Mesothelial cell of epicardium (in vitro differentiated cells): ENCODE results near the gene ZNF385D. TPM values are rescaled to one million over a fixed set of nuclear protein-coding genes. Genes with fewer than 3 reads are reported as not detected.

Experiments used
- DNase-seq, 2 experiments: peaks; one replicate each; pipeline ENCODE4 v3.0.0; 2021; ENCODE audit warnings: low spot score in 2 of 2; ENCODE audit not compliant: unreplicated experiment in 2 of 2
- H3K27ac Mint-ChIP-seq: 2 replicates; pipeline ENCODE4 v1.8.0; 2021; ENCODE audit warnings: mixed read lengths
- H3K27me3 Mint-ChIP-seq: 2 replicates; pipeline ENCODE4 v1.8.0; 2021; ENCODE audit warnings: low read depth, mixed read lengths
- H3K36me3 Mint-ChIP-seq: 2 replicates; pipeline ENCODE4 v1.8.0; 2021; ENCODE audit warnings: mixed read lengths
- H3K4me1 Mint-ChIP-seq: 2 replicates; pipeline ENCODE4 v1.8.0; 2021; ENCODE audit warnings: mixed read lengths
- H3K4me3 Mint-ChIP-seq: 2 replicates; pipeline ENCODE4 v1.8.0; 2021; ENCODE audit warnings: mild to moderate bottlenecking, moderate library complexity, mixed read lengths
- H3K9me3 Mint-ChIP-seq: 2 replicates; pipeline ENCODE4 v1.8.0; 2021; ENCODE audit warnings: mixed read lengths
- total RNA-seq: library from RNA; stranded (reverse); gene quantifications from 3 replicates; pipeline ENCODE4 v1.2.1, GENCODE V29; 2021
- TF ChIP-seq, protein P1 (sequence below): fragments of 200-600 bp; sonication (generic); IDR thresholded peaks from one replicate; pipeline ENCODE4 v1.5.0; 2021; ENCODE audit warnings: antibody characterized with exemption; ENCODE audit not compliant: unreplicated experiment

Gene ZNF385D
- total RNA-seq, 1 donor from 2014 or later = 3.7 TPM

- Mint-ChIP-seq H3K4me1 (peaks cover 4% of the 10 kb centered on the region), H3K9me3 (no peaks in the 10 kb centered on the region), H3K36me3 (no peaks in the 10 kb centered on the region), H3K27me3 (no peaks in the 10 kb centered on the region), H3K4me3 (no peak overlapping the region), H3K27ac (no peak overlapping the region)
- TF ChIP-seq, protein P1, sequence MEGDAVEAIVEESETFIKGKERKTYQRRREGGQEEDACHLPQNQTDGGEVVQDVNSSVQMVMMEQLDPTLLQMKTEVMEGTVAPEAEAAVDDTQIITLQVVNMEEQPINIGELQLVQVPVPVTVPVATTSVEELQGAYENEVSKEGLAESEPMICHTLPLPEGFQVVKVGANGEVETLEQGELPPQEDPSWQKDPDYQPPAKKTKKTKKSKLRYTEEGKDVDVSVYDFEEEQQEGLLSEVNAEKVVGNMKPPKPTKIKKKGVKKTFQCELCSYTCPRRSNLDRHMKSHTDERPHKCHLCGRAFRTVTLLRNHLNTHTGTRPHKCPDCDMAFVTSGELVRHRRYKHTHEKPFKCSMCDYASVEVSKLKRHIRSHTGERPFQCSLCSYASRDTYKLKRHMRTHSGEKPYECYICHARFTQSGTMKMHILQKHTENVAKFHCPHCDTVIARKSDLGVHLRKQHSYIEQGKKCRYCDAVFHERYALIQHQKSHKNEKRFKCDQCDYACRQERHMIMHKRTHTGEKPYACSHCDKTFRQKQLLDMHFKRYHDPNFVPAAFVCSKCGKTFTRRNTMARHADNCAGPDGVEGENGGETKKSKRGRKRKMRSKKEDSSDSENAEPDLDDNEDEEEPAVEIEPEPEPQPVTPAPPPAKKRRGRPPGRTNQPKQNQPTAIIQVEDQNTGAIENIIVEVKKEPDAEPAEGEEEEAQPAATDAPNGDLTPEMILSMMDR = no peak
- DNase-seq = no peak
Observed at GRCh38 chr3:21542656-21543379, 208.2 kb downstream of the ZNF385D start.

DNA sequence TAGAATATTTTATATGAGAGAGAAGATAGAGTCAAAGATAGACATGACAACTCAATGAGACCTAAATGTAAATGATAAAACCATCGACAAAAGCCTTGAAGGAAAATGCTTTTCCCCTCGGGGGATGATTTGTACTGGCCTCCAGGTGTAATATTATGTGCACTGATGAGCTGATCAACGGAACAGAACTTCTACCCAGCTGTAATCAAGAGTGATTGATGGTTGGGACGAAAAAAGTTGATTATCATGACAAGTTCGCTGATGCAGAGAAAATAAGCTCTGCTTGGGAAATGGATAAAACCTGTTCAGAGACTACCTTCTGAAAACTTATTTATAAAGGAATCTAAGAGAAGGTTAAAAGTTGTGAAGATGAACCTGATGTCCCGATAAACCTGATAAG, 210.7 kb downstream of the ZNF385D start:
- Mint-ChIP-seq H3K4me1 (peaks cover 5% of the 10 kb centered on the region), H3K27me3 (no peaks in the 10 kb centered on the region), H3K4me3 (no peak overlapping the region), H3K9me3 (no peaks in the 10 kb centered on the region), H3K27ac (no peak overlapping the region), H3K36me3 (no peaks in the 10 kb centered on the region)
- TF ChIP-seq, protein P1 = no peak
- no peak for DNase-seq

DNA sequence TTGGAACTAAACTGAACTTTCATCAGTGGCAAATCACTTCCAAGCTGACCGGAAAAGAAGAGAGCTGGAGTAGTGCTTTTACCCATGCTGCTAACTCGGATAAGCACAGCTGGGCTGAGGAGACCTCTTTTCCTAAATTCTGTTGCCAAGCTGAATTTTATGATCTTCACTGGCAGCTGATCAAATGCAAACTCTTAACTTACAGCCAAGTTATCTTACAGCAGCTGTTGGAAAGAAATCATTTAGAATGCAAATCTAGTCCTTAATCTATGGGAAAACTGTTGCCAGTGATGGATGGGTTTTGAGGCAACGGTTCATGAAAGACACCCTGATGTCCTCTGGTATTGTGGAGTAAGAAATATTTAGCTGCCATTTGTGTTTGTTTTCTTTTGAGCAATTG, 216.5 kb downstream of the ZNF385D start:
- Mint-ChIP-seq H3K4me1 (peaks cover 10% of the 10 kb centered on the region), H3K27me3 (peaks cover 10% of the 10 kb centered on the region), H3K27ac (no peak overlapping the region), H3K4me3 (no peak overlapping the region), H3K9me3 (no peaks in the 10 kb centered on the region), H3K36me3 (no peaks in the 10 kb centered on the region)
- DNase-seq = no peak
- TF ChIP-seq, protein P1 = no peak

GRCh38 chr3:21533002-21533401, 218.0 kb downstream of the ZNF385D start:
- TF ChIP-seq, protein P1 = no peak

DNA sequence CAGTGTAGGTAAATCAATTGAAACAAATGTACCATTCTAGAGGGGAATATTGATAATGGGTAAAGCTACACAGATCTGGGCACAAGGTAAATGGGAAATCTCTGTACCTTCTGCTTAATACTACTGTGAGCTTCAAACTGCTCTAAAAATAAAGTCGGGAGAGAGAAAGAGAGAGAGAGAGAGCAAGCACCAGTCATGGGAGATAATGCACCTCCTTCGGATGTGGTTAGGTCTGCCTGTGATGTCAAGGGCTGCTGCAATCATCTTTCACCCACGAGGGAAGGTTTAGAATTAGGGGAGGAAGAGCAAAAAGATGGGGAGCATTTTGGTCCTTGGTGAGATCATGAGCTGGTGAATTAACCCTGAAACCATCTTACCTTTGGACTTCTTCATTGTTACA, 219.1 kb downstream of the ZNF385D start:
- DNase-seq = no peak
- H3K4me3 Mint-ChIP-seq = no peak overlapping the region
- peaks cover 10% of the 10 kb centered on the region for H3K27me3 Mint-ChIP-seq
- H3K36me3 Mint-ChIP-seq = no peaks in the 10 kb centered on the region
- H3K9me3 Mint-ChIP-seq = no peaks in the 10 kb centered on the region
- H3K4me1 Mint-ChIP-seq = peaks cover 14% of the 10 kb centered on the region
- H3K27ac Mint-ChIP-seq = no peak overlapping the region
- TF ChIP-seq, protein P1 = no peak

More at GRCh38 chr3:21533002-21533401, 218.0 kb downstream of the ZNF385D start:
- no peaks in the 10 kb centered on the region for H3K9me3 Mint-ChIP-seq
- H3K36me3 Mint-ChIP-seq = no peaks in the 10 kb centered on the region
- no peak overlapping the region for H3K4me3 Mint-ChIP-seq
- H3K4me1 Mint-ChIP-seq = peaks cover 14% of the 10 kb centered on the region
- DNase-seq = no peak
- no peak overlapping the region for H3K27ac Mint-ChIP-seq
- H3K27me3 Mint-ChIP-seq = peaks cover 10% of the 10 kb centered on the region
